Rectal smooth muscle tissue (tissue), 1 donor: Measurements from ENCODE around the gene NHLH2.

Experiments
- H3K27ac ChIP-seq: one replicate; pipeline ENCODE4 v1.7.0; 2013; ENCODE audit warnings: low read depth, low read length, inconsistent platforms
- H3K27me3 ChIP-seq: one replicate; pipeline ENCODE4 v1.7.0; 2013; ENCODE audit warnings: low read length; ENCODE audit not compliant: control insufficient read depth, insufficient read depth
- H3K36me3 ChIP-seq: one replicate; pipeline ENCODE4 v1.7.0; 2013; ENCODE audit warnings: low read length; ENCODE audit not compliant: control insufficient read depth, insufficient read depth
- H3K4me1 ChIP-seq: one replicate; pipeline ENCODE4 v1.7.0; 2013; ENCODE audit warnings: low read length; ENCODE audit not compliant: control insufficient read depth, insufficient read depth
- H3K4me3 ChIP-seq: one replicate; pipeline ENCODE4 v1.7.0; 2013; ENCODE audit warnings: low read length
- H3K9ac ChIP-seq: one replicate; pipeline ENCODE4 v1.7.0; 2013; ENCODE audit warnings: low read length

The NHLH2 gene

DNA sequence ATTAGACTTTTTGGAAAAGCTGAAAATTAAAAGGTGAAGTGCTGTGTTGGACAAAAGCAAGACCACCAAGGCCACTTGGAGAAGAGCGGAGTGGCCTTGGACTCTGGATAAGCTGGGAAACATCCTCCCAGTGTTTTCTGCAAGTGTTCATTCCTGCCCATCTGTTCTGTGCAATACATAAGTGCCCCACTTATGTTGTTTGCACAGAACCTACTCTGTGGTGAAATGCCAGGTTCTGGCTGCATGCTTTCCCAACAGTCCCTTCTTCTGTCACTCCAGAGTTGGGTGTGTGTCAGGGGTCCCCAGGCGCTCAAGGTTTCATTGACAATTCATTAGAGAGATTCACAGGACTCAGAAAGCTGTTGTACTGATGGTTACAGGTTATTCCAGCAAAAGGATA is 30.3 kb downstream of the NHLH2 start:
- no peaks in the 10 kb centered on the region for H3K27me3 ChIP-seq
- H3K36me3 ChIP-seq = no peaks in the 10 kb centered on the region
- H3K27ac ChIP-seq = no peak overlapping the region

GRCh38 chr1:115809847-115810246 is 31.1 kb downstream of the NHLH2 start:
- no peak overlapping the region for H3K4me3 ChIP-seq
- no peak overlapping the region for H3K9ac ChIP-seq
- H3K36me3 ChIP-seq = no peaks in the 10 kb centered on the region
- no peaks in the 10 kb centered on the region for H3K27me3 ChIP-seq
- H3K27ac ChIP-seq = no peak overlapping the region
- no peaks in the 10 kb centered on the region for H3K4me1 ChIP-seq

More for the DNA sequence above, 30.3 kb downstream of the NHLH2 start:
- no peak overlapping the region for H3K4me3 ChIP-seq
- H3K4me1 ChIP-seq = no peaks in the 10 kb centered on the region
- no peak overlapping the region for H3K9ac ChIP-seq

DNA sequence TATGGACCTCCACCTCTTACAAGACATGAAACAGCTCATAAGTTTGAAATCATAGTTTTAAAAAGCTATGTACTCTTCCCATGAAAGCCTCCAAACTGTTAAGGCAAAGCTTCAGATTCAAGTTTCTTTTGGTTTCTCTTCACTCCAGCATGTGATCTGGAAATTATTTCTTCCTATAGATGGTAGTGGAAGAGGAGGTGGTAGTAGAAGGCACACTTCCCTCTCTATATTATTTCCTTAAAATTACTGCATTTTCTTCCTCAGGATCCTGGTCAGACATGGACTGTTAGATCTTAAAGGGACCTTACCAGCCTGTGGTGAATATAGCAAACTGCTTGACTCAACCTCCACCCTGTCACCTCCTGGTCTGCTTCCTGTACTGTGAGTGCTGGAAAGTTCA is 31.9 kb downstream of the NHLH2 start:
- no peaks in the 10 kb centered on the region for H3K4me1 ChIP-seq
- H3K27ac ChIP-seq = no peak overlapping the region
- no peaks in the 10 kb centered on the region for H3K27me3 ChIP-seq
- no peaks in the 10 kb centered on the region for H3K36me3 ChIP-seq
- no peak overlapping the region for H3K4me3 ChIP-seq
- H3K9ac ChIP-seq = no peak overlapping the region

- H3K4me1 ChIP-seq = no peaks in the 10 kb centered on the region
- no peaks in the 10 kb centered on the region for H3K27me3 ChIP-seq
- H3K4me3 ChIP-seq = no peak overlapping the region
- no peak overlapping the region for H3K27ac ChIP-seq
- H3K9ac ChIP-seq = no peak overlapping the region
- H3K36me3 ChIP-seq = no peaks in the 10 kb centered on the region
Observed at GRCh38 chr1:115807723-115808122, 33.2 kb downstream of the NHLH2 start.

- Histone ChIP-seq H3K36me3 (no peaks in the 10 kb centered on the region), H3K27ac (no peak overlapping the region), H3K4me3 (no peak overlapping the region), H3K9ac (no peak overlapping the region), H3K27me3 (no peaks in the 10 kb centered on the region), H3K4me1 (no peaks in the 10 kb centered on the region)
Observed at GRCh38 chr1:115805597-115805996, 35.3 kb downstream of the NHLH2 start.

- no peak overlapping the region for H3K27ac ChIP-seq
- H3K36me3 ChIP-seq = no peaks in the 10 kb centered on the region
Observed at GRCh38 chr1:115802416-115802815, 38.5 kb downstream of the NHLH2 start.

GRCh38 chr1:115797486-115797885 is 43.4 kb downstream of the NHLH2 start:
- Histone ChIP-seq H3K36me3 (no peaks in the 10 kb centered on the region), H3K27ac (no peak overlapping the region), H3K9ac (no peak overlapping the region), H3K4me3 (no peak overlapping the region), H3K4me1 (no peaks in the 10 kb centered on the region), H3K27me3 (no peaks in the 10 kb centered on the region)

More at GRCh38 chr1:115802416-115802815, 38.5 kb downstream of the NHLH2 start:
- H3K27me3 ChIP-seq = no peaks in the 10 kb centered on the region
- no peak overlapping the region for H3K9ac ChIP-seq
- H3K4me3 ChIP-seq = no peak overlapping the region
- no peaks in the 10 kb centered on the region for H3K4me1 ChIP-seq

DNA sequence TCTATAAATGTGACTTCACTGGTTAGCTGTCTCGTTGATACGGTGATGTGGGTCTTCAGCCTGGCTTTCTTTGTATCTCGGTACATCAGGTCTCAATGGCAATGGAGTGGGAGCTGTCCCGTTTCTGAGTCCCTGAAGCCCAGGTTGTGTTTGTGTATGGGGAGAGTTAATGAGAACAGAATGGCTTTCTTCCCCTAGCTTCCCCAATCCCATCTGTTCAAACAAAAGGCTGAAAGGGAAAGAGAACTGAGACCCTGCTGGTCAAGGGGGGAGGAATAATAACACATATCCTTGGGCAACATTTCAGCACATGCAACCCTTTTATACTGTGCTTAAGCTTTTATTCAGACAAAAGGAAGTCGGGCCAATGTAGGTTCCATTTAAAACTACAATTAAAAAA is 44.0 kb downstream of the NHLH2 start:
- H3K36me3 ChIP-seq = no peaks in the 10 kb centered on the region
- H3K9ac ChIP-seq = no peak overlapping the region
- H3K4me3 ChIP-seq = no peak overlapping the region
- no peaks in the 10 kb centered on the region for H3K4me1 ChIP-seq
- no peak overlapping the region for H3K27ac ChIP-seq
- no peaks in the 10 kb centered on the region for H3K27me3 ChIP-seq

DNA sequence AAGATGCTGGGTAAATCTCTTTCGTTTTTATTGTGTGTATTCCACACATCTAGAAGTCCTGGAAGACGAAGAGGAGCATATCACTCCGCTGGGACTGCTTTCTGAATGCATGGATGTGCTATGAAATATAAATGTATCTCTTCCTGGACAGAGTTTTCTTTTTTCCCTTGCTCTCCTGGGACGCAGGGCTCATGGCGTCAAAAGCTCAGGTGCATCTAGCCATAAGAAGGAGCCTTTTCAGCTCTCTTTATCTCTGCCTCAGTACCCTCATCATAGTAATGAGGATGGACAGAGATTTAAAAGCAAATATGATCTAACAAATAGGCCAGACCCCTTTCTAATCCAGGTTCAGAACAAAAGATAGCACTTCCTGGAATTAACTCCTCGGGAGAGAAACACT is 44.9 kb downstream of the NHLH2 start:
- Histone ChIP-seq H3K4me3 (no peak overlapping the region), H3K9ac (no peak overlapping the region), H3K4me1 (no peaks in the 10 kb centered on the region), H3K36me3 (no peaks in the 10 kb centered on the region), H3K27ac (no peak overlapping the region), H3K27me3 (no peaks in the 10 kb centered on the region)

GRCh38 chr1:115794976-115795639 is 45.8 kb downstream of the NHLH2 start:
- Histone ChIP-seq H3K4me3 (no peak overlapping the region), H3K4me1 (no peaks in the 10 kb centered on the region), H3K27me3 (no peaks in the 10 kb centered on the region), H3K9ac (no peak overlapping the region), H3K36me3 (no peaks in the 10 kb centered on the region), H3K27ac (no peak overlapping the region)

DNA sequence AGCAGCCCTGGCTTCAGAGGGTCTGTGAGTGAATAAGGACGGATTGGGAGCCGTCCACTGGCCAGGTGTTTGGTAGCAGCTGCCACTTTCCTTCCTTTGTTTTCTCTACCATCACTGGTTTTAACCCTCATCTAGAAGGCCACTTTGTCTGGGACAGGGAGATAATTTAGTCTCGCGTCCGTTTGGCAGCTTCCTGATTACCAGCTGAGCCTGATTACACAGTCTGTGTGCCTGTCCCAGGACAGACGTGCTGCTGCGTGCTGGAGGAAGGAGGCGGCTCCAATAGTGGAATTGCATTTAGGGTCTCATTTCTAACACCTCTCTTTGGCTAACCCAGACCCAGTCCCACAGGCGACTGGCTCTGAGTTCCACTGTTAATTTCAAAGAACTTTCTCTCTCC is 47.8 kb downstream of the NHLH2 start:
- Histone ChIP-seq H3K4me3 (no peak overlapping the region), H3K36me3 (no peaks in the 10 kb centered on the region), H3K4me1 (no peaks in the 10 kb centered on the region), H3K9ac (no peak overlapping the region), H3K27me3 (no peaks in the 10 kb centered on the region), H3K27ac (no peak overlapping the region)

DNA sequence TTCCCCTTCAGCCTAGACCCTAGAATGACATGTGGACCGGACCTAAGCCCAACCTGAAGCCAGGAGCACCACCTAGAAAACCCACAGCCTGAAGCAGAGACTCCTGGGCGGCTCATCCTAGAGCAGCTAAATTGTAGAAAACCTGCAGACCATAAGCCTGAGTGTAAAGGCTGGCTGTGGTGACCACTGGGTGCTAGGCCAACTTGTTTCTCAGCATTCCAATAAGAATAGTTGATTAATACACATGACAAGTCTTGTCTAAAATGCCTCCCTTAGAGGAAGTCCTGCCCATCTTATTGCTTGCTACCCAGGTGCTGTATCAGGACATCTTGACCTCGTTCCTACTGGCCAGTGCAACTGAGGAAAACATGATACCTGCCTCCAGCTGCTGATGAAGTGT is 49.1 kb downstream of the NHLH2 start:
- H3K36me3 ChIP-seq = no peaks in the 10 kb centered on the region
- H3K27me3 ChIP-seq = no peaks in the 10 kb centered on the region
- H3K27ac ChIP-seq = no peak overlapping the region
- H3K4me1 ChIP-seq = no peaks in the 10 kb centered on the region
- H3K9ac ChIP-seq = no peak overlapping the region
- H3K4me3 ChIP-seq = no peak overlapping the region

- Histone ChIP-seq H3K9ac (no peak overlapping the region), H3K27me3 (no peaks in the 10 kb centered on the region), H3K27ac (no peak overlapping the region), H3K4me1 (no peaks in the 10 kb centered on the region), H3K36me3 (no peaks in the 10 kb centered on the region), H3K4me3 (no peak overlapping the region)
Observed at GRCh38 chr1:115790846-115791245, 50.1 kb downstream of the NHLH2 start.
